ENCODE measurements around the gene MARCHF10.

Gene MARCHF10

GRCh38 chr17:62739645-62740388, 68.3 kb downstream of the MARCHF10 start:
- Histone ChIP-seq H3K4me1 (ENCODE audit: control insufficient read depth, insufficient read depth, low read length, poor library complexity, severe bottlenecking) (no peaks in the 10 kb centered on the region), H3K27ac (ENCODE audit: insufficient read depth, low read length, poor library complexity, severe bottlenecking) (no peak overlapping the region), H3K9me3 (ENCODE audit: control insufficient read depth, low read length) (no peaks in the 10 kb centered on the region), H3K36me3 (ENCODE audit: control insufficient read depth, insufficient read depth, low read length) (no peaks in the 10 kb centered on the region), H3K27me3 (replicated peaks; ENCODE audit: control insufficient read depth, insufficient read depth, low read length, poor library complexity, severe bottlenecking) (no peaks in the 10 kb centered on the region), H3K4me3 (ENCODE audit: insufficient read depth, low read depth, low read length, poor library complexity, severe bottlenecking) (no peak overlapping the region)
- DNase-seq = no peak

- Histone ChIP-seq H3K27ac (ENCODE audit: insufficient read depth, low read length, poor library complexity, severe bottlenecking) (no peak overlapping the region), H3K4me3 (ENCODE audit: insufficient read depth, low read depth, low read length, poor library complexity, severe bottlenecking) (no peak overlapping the region)
Observed at GRCh38 chr17:62738281-62738680, 69.8 kb downstream of the MARCHF10 start.

GRCh38 chr17:62737513-62737912, 70.6 kb downstream of the MARCHF10 start:
- Histone ChIP-seq H3K27me3 (replicated peaks; ENCODE audit: control insufficient read depth, insufficient read depth, low read length, poor library complexity, severe bottlenecking) (no peaks in the 10 kb centered on the region), H3K36me3 (ENCODE audit: control insufficient read depth, insufficient read depth, low read length) (no peaks in the 10 kb centered on the region), H3K9me3 (ENCODE audit: control insufficient read depth, low read length) (no peaks in the 10 kb centered on the region), H3K4me3 (ENCODE audit: insufficient read depth, low read depth, low read length, poor library complexity, severe bottlenecking) (no peak overlapping the region), H3K27ac (ENCODE audit: insufficient read depth, low read length, poor library complexity, severe bottlenecking) (no peak overlapping the region), H3K4me1 (ENCODE audit: control insufficient read depth, insufficient read depth, low read length, poor library complexity, severe bottlenecking) (no peaks in the 10 kb centered on the region)
- no peak for DNase-seq

More at GRCh38 chr17:62738281-62738680, 69.8 kb downstream of the MARCHF10 start:
- H3K4me1 ChIP-seq (ENCODE audit: control insufficient read depth, insufficient read depth, low read length, poor library complexity, severe bottlenecking) = no peaks in the 10 kb centered on the region
- no peaks in the 10 kb centered on the region for H3K36me3 ChIP-seq (ENCODE audit: control insufficient read depth, insufficient read depth, low read length)
- no peaks in the 10 kb centered on the region for H3K27me3 ChIP-seq (replicated peaks; ENCODE audit: control insufficient read depth, insufficient read depth, low read length, poor library complexity, severe bottlenecking)
- H3K9me3 ChIP-seq (ENCODE audit: control insufficient read depth, low read length) = no peaks in the 10 kb centered on the region
- no peak for DNase-seq

- DNase-seq = no peak
- no peak overlapping the region for H3K27ac ChIP-seq (ENCODE audit: insufficient read depth, low read length, poor library complexity, severe bottlenecking)
- H3K36me3 ChIP-seq (ENCODE audit: control insufficient read depth, insufficient read depth, low read length) = no peaks in the 10 kb centered on the region
- H3K4me3 ChIP-seq (ENCODE audit: insufficient read depth, low read depth, low read length, poor library complexity, severe bottlenecking) = no peak overlapping the region
- no peaks in the 10 kb centered on the region for H3K4me1 ChIP-seq (ENCODE audit: control insufficient read depth, insufficient read depth, low read length, poor library complexity, severe bottlenecking)
- H3K9me3 ChIP-seq (ENCODE audit: control insufficient read depth, low read length) = no peaks in the 10 kb centered on the region
- H3K27me3 ChIP-seq (replicated peaks; ENCODE audit: control insufficient read depth, insufficient read depth, low read length, poor library complexity, severe bottlenecking) = no peaks in the 10 kb centered on the region
Observed at GRCh38 chr17:62735044-62735651, 73.0 kb downstream of the MARCHF10 start.

GRCh38 chr17:62732125-62732524, 76.0 kb downstream of the MARCHF10 start:
- no peaks in the 10 kb centered on the region for H3K9me3 ChIP-seq (ENCODE audit: control insufficient read depth, low read length)
- no peaks in the 10 kb centered on the region for H3K4me1 ChIP-seq (ENCODE audit: control insufficient read depth, insufficient read depth, low read length, poor library complexity, severe bottlenecking)
- no peak overlapping the region for H3K4me3 ChIP-seq (ENCODE audit: insufficient read depth, low read depth, low read length, poor library complexity, severe bottlenecking)
- H3K36me3 ChIP-seq (ENCODE audit: control insufficient read depth, insufficient read depth, low read length) = no peaks in the 10 kb centered on the region
- DNase-seq = no peak
- H3K27ac ChIP-seq (ENCODE audit: insufficient read depth, low read length, poor library complexity, severe bottlenecking) = no peak overlapping the region
- no peaks in the 10 kb centered on the region for H3K27me3 ChIP-seq (replicated peaks; ENCODE audit: control insufficient read depth, insufficient read depth, low read length, poor library complexity, severe bottlenecking)

- no peak for DNase-seq
- Histone ChIP-seq H3K9me3 (ENCODE audit: control insufficient read depth, low read length) (no peaks in the 10 kb centered on the region), H3K27ac (ENCODE audit: insufficient read depth, low read length, poor library complexity, severe bottlenecking) (no peak overlapping the region), H3K36me3 (ENCODE audit: control insufficient read depth, insufficient read depth, low read length) (no peaks in the 10 kb centered on the region), H3K4me1 (ENCODE audit: control insufficient read depth, insufficient read depth, low read length, poor library complexity, severe bottlenecking) (peaks cover 18% of the 10 kb centered on the region), H3K27me3 (replicated peaks; ENCODE audit: control insufficient read depth, insufficient read depth, low read length, poor library complexity, severe bottlenecking) (no peaks in the 10 kb centered on the region), H3K4me3 (ENCODE audit: insufficient read depth, low read depth, low read length, poor library complexity, severe bottlenecking) (no peak overlapping the region)
Observed at GRCh38 chr17:62727916-62728672, 80.0 kb downstream of the MARCHF10 start.

GRCh38 chr17:62725791-62726249, 82.3 kb downstream of the MARCHF10 start:
- Histone ChIP-seq H3K27ac (ENCODE audit: insufficient read depth, low read length, poor library complexity, severe bottlenecking) (no peak overlapping the region), H3K36me3 (ENCODE audit: control insufficient read depth, insufficient read depth, low read length) (no peaks in the 10 kb centered on the region)

GRCh38 chr17:62724398-62725146, 83.5 kb downstream of the MARCHF10 start:
- Histone ChIP-seq H3K36me3 (ENCODE audit: control insufficient read depth, insufficient read depth, low read length) (no peaks in the 10 kb centered on the region), H3K27ac (ENCODE audit: insufficient read depth, low read length, poor library complexity, severe bottlenecking) (peak overlapping the region; percentile 54), H3K4me1 (ENCODE audit: control insufficient read depth, insufficient read depth, low read length, poor library complexity, severe bottlenecking) (peaks cover 18% of the 10 kb centered on the region), H3K9me3 (ENCODE audit: control insufficient read depth, low read length) (no peaks in the 10 kb centered on the region), H3K27me3 (replicated peaks; ENCODE audit: control insufficient read depth, insufficient read depth, low read length, poor library complexity, severe bottlenecking) (no peaks in the 10 kb centered on the region), H3K4me3 (ENCODE audit: insufficient read depth, low read depth, low read length, poor library complexity, severe bottlenecking) (no peak overlapping the region)
- peak; percentile 48 to 57 (median 52) for DNase-seq

More at GRCh38 chr17:62725791-62726249, 82.3 kb downstream of the MARCHF10 start:
- Histone ChIP-seq H3K4me3 (ENCODE audit: insufficient read depth, low read depth, low read length, poor library complexity, severe bottlenecking) (no peak overlapping the region), H3K27me3 (replicated peaks; ENCODE audit: control insufficient read depth, insufficient read depth, low read length, poor library complexity, severe bottlenecking) (no peaks in the 10 kb centered on the region), H3K9me3 (ENCODE audit: control insufficient read depth, low read length) (no peaks in the 10 kb centered on the region), H3K4me1 (ENCODE audit: control insufficient read depth, insufficient read depth, low read length, poor library complexity, severe bottlenecking) (peaks cover 18% of the 10 kb centered on the region)
- DNase-seq = no peak

GRCh38 chr17:62723842-62724241, 84.3 kb downstream of the MARCHF10 start:
- H3K9me3 ChIP-seq (ENCODE audit: control insufficient read depth, low read length) = no peaks in the 10 kb centered on the region
- peak overlapping the region; percentile 54 for H3K27ac ChIP-seq (ENCODE audit: insufficient read depth, low read length, poor library complexity, severe bottlenecking)
- DNase-seq = no peak
- H3K36me3 ChIP-seq (ENCODE audit: control insufficient read depth, insufficient read depth, low read length) = no peaks in the 10 kb centered on the region
- no peak overlapping the region for H3K4me3 ChIP-seq (ENCODE audit: insufficient read depth, low read depth, low read length, poor library complexity, severe bottlenecking)
- peaks cover 18% of the 10 kb centered on the region for H3K4me1 ChIP-seq (ENCODE audit: control insufficient read depth, insufficient read depth, low read length, poor library complexity, severe bottlenecking)
- no peaks in the 10 kb centered on the region for H3K27me3 ChIP-seq (replicated peaks; ENCODE audit: control insufficient read depth, insufficient read depth, low read length, poor library complexity, severe bottlenecking)

Measured in effector memory CD4-positive, alpha-beta T cell (primary cell).